Esophagus muscularis mucosa (tissue), 4 donors: ENCODE results near the gene TMEM255A. TPM values are rescaled to one million over a fixed set of nuclear protein-coding genes. Genes with fewer than 3 reads are reported as not detected.

Experiments
- DNase-seq: peaks from one replicate; pipeline ENCODE4 v3.0.0-alpha.2; 2017; ENCODE audit errors: extremely low spot score
- H3K27ac ChIP-seq, 4 donors: fragments of 200-600 bp; sonication (generic); replicated peaks in 1 of 4; 1 replicate in 3 of 4; 2 replicates in 1 of 4; pipeline ENCODE4 v1.5.1; 2016 to 2019; ENCODE audit warnings: mild to moderate bottlenecking in 1 of 4
- H3K27me3 ChIP-seq, 4 donors: fragments of 200-600 bp; sonication (generic); one replicate each; pipeline versions ENCODE4 v1.5.1 to v1.6.0; 2016 to 2019
- H3K36me3 ChIP-seq, 4 donors: fragments of 200-600 bp; sonication (generic); one replicate each; pipeline ENCODE4 v1.5.1; 2016 to 2019
- H3K4me1 ChIP-seq, 4 donors: fragments of 200-600 bp; sonication (generic); one replicate each; pipeline ENCODE4 v1.5.1; 2016 to 2019
- H3K4me3 ChIP-seq, 4 donors: fragments of 200-600 bp; sonication (generic); 1 replicate in 2 of 4; 2 replicates in 2 of 4; pipeline ENCODE4 v1.5.1; 2016 to 2019; ENCODE audit warnings: mild to moderate bottlenecking in 4 of 4, moderate library complexity in 1 of 4
- H3K9me3 ChIP-seq, 4 donors: fragments of 200-600 bp; sonication (generic); 1 replicate in 3 of 4; 2 replicates in 1 of 4; pipeline ENCODE4 v1.5.1; 2016 to 2019
- EP300 ChIP-seq: sonication (generic); formaldehyde crosslinking; IDR thresholded peaks from one replicate; pipeline ENCODE4 v1.6.1; 2017; ENCODE audit warnings: antibody characterized with exemption
- POLR2A ChIP-seq: fragments of 450-650 bp; IDR thresholded peaks from one replicate; pipeline ENCODE4 v1.6.1; 2017; ENCODE audit warnings: antibody characterized with exemption, moderate library complexity, mild to moderate bottlenecking, low read depth
- POLR2AphosphoS5 ChIP-seq, 2 donors: sonication (generic); formaldehyde crosslinking; IDR thresholded peaks; one replicate each; pipeline ENCODE4 v1.6.1; 2017; ENCODE audit warnings: antibody characterized with exemption in 2 of 2
- WGBS: methylation state at CpG from one replicate; pipeline ENCODE4 v1.1.5; 2018; 5-methylcytosine and 5-hydroxymethylcytosine counted together
- intact Hi-C: fragments of 100-400 bp; cut with DNase I; formaldehyde crosslinking; loops from one replicate; pipeline ENCODE4 v1.15.1; 2023
- total RNA-seq, 4 donors: library from RNA; depleted of rRNA; stranded (reverse); fragments of >200 nt; gene quantifications; one replicate each; pipeline versions ENCODE4 v1.1.0 to v1.2.1, GENCODE V29; 2016
- TF ChIP-seq, protein P1 (sequence below), 3 experiments: fragments of 200-600 bp in 2 of 3; fragments of 450-650 bp in 1 of 3; sonication (generic) in 2 of 3; IDR thresholded peaks; one replicate each; pipeline ENCODE4 v1.5.1; 2017 to 2019; ENCODE audit warnings: antibody characterized with exemption in 3 of 3, mild to moderate bottlenecking in 2 of 3, moderate library complexity in 1 of 3

The TMEM255A gene
- total RNA-seq, 4 donors from 2014 or later = 1.2 to 4.7 (median 4.2) TPM

DNA sequence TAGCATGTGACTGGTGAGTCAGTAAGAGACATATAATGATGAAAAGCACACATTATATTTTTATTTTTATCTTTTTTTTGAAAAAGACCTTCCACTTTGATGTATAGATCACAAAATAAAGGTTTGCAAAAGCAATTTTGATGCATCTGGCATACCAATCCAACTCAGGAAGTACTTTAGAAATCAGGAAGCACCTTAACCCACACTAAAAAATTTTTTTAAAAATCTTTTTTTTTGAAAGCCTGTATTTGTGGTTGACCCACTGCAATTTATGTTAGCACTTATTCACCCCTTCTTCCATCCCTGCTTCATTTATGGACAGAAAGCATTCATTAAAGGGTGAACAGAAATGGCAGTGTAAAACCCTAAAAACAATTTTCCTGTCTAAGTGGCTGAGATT, 16.6 kb downstream of the TMEM255A start:
- no peak for DNase-seq
- Histone ChIP-seq H3K9me3 (no peaks in the 10 kb centered on the region), H3K36me3 (no peaks in the 10 kb centered on the region), H3K4me3 (no peak overlapping the region), H3K27ac (no peak overlapping the region), H3K4me1 (no peaks in the 10 kb centered on the region), H3K27me3 (no peaks in the 10 kb centered on the region)
- intact Hi-C loops = no loop called here
- TF ChIP-seq POLR2AphosphoS5 (IDR thresholded peaks at IDR 0.05) (no peak), EP300 (no peak), POLR2A (no peak)
- TF ChIP-seq, protein P1, sequence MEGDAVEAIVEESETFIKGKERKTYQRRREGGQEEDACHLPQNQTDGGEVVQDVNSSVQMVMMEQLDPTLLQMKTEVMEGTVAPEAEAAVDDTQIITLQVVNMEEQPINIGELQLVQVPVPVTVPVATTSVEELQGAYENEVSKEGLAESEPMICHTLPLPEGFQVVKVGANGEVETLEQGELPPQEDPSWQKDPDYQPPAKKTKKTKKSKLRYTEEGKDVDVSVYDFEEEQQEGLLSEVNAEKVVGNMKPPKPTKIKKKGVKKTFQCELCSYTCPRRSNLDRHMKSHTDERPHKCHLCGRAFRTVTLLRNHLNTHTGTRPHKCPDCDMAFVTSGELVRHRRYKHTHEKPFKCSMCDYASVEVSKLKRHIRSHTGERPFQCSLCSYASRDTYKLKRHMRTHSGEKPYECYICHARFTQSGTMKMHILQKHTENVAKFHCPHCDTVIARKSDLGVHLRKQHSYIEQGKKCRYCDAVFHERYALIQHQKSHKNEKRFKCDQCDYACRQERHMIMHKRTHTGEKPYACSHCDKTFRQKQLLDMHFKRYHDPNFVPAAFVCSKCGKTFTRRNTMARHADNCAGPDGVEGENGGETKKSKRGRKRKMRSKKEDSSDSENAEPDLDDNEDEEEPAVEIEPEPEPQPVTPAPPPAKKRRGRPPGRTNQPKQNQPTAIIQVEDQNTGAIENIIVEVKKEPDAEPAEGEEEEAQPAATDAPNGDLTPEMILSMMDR (IDR thresholded peaks at IDR 0.05) = no peak

DNA sequence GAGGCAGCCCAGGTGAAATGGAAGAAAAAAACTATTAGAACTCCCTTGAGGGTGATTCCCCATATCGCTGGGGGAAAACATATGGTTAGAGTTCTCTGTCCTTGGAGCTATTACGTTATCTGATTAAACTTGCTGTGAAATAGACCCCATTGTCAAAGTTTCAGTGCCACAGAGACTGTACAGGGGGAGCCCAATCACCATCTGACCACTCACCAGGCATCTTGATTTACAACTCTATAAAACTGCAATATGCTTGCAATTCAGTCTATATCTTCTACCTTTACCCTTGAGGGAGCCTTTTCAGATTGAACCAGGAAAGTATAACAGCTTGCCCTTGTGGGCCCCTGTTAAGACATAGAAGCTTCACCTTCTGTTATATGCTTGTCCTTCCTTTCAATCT, 18.2 kb downstream of the TMEM255A start:
- intact Hi-C loops = no loop called here
- Histone ChIP-seq H3K4me3 (no peak overlapping the region), H3K36me3 (no peaks in the 10 kb centered on the region), H3K27me3 (no peaks in the 10 kb centered on the region), H3K27ac (no peak overlapping the region), H3K9me3 (no peaks in the 10 kb centered on the region), H3K4me1 (no peaks in the 10 kb centered on the region)
- WGBS = 60% methylated on average over 2 of the region's 2 CpGs
- TF ChIP-seq, protein P1 (IDR thresholded peaks at IDR 0.05) = no peak
- TF ChIP-seq POLR2A (no peak), POLR2AphosphoS5 (IDR thresholded peaks at IDR 0.05) (no peak), EP300 (no peak)
- no peak for DNase-seq

DNA sequence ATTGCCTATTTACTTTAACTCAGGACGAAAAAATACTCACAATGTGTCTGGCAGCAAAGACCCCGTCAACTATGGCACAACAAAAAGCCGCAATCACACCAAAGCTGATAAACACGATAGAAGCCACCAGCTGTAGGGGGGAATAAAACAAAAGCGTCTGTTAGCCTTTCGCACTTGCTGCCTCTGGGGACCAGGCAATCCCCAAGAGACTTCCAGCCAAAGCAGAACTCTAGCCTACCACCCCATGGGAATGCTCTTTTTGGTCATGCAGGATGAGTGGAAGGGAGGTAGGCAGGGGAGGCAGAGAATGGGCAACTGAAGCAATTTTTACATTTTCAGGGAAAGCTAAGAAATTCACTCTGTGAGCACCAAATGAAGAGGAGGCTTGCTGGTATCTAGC, 20.1 kb downstream of the TMEM255A start:
- no peak for TF ChIP-seq POLR2A
- TF ChIP-seq POLR2AphosphoS5 (IDR thresholded peaks at IDR 0.05) = no peak
- TF ChIP-seq EP300 = no peak
- TF ChIP-seq, protein P1 (IDR thresholded peaks at IDR 0.05) = no peak
- Histone ChIP-seq H3K9me3 (no peaks in the 10 kb centered on the region), H3K27me3 (no peaks in the 10 kb centered on the region), H3K4me3 (no peak overlapping the region), H3K27ac (no peak overlapping the region), H3K4me1 (no peaks in the 10 kb centered on the region), H3K36me3 (no peaks in the 10 kb centered on the region)
- intact Hi-C loops = no loop called here
- WGBS = 80% methylated on average over 6 of the region's 6 CpGs
- DNase-seq = no peak

DNA sequence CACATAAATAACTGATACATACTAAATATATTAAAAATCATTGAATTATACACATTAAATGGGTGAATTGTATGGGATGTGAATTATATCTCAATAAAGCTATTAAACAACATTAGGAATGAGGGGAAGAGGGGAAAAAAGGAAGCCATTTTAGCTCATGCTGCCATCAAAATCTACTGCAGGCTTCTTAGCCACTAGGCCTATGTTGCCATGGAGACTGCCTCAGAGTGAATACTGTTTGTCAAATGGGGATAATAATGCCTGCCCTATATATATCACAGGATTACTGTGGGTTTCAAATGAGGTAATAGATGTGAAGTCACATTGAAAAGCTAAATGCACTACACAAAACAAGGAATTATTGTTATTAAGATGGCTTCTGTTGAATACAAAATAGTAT, 21.2 kb downstream of the TMEM255A start:
- DNase-seq = no peak
- Histone ChIP-seq H3K4me3 (no peak overlapping the region), H3K36me3 (no peaks in the 10 kb centered on the region), H3K9me3 (no peaks in the 10 kb centered on the region), H3K27ac (no peak overlapping the region), H3K4me1 (no peaks in the 10 kb centered on the region), H3K27me3 (no peaks in the 10 kb centered on the region)
- intact Hi-C loops = no loop called here
- TF ChIP-seq POLR2A (no peak), EP300 (no peak), POLR2AphosphoS5 (IDR thresholded peaks at IDR 0.05) (no peak)
- TF ChIP-seq, protein P1 (IDR thresholded peaks at IDR 0.05) = no peak

DNA sequence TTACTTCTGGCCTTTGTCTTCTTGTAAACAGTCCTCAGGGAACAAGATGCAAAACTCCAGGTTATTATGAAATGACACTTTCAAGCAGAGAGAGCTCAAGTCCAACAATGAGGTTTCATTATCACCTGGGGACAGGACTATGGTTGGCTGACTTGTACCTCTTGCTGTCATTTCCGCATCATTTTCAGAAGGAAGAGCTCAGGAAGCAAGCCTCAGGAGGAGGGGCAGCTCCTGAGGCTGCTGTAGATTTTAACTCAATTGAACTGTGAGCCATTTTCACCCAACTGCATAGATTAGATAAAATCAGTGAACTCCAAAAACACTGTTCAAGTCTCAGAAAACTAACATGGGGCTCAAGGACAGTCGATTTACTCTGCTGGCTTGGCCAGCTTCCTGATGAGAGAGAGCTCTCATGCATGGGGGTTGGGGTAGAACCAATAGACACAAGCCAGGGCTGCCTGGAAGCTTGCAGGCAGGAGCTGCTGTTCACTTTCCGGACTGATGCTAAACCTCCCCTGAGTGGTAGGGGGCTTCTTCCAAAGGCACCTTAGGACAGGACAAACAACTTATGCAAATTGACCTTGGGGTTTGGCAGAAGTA, 23.6 kb downstream of the TMEM255A start:
- no peak for TF ChIP-seq EP300
- TF ChIP-seq, protein P1 (IDR thresholded peaks at IDR 0.05) = no peak
- TF ChIP-seq POLR2A = no peak
- no peak for TF ChIP-seq POLR2AphosphoS5 (IDR thresholded peaks at IDR 0.05)
- no peak overlapping the region for H3K27ac ChIP-seq
- no peak for DNase-seq
- H3K36me3 ChIP-seq = no peaks in the 10 kb centered on the region
- no peak overlapping the region for H3K4me3 ChIP-seq
- intact Hi-C loops = no loop called here
- H3K9me3 ChIP-seq = no peaks in the 10 kb centered on the region
- H3K27me3 ChIP-seq = no peaks in the 10 kb centered on the region
- 37% methylated on average over 3 of the region's 3 CpGs for WGBS
- no peaks in the 10 kb centered on the region for H3K4me1 ChIP-seq
